HG03045 (cell line): ENCODE data around the gene PTPRN2.

Experiments used
- ATAC-seq: cut with Tn5 transposase; IDR thresholded peaks from one replicate; pipeline ENCODE4 v1.9.1; 2021; ENCODE audit warnings: mild to moderate bottlenecking, moderate library complexity; ENCODE audit not compliant: unreplicated experiment

PTPRN2 gene

GRCh38 chr7:158374146-158374545 is 213.5 kb downstream of the PTPRN2 start:
- no peak for ATAC-seq

GRCh38 chr7:158373476-158374133 is 214.0 kb downstream of the PTPRN2 start:
- no peak for ATAC-seq

- ATAC-seq, result no peak
Observed at GRCh38 chr7:158372400-158373342, 215.0 kb downstream of the PTPRN2 start.

- no peak for ATAC-seq
Observed at GRCh38 chr7:158371856-158372255, 215.8 kb downstream of the PTPRN2 start.

GRCh38 chr7:158369866-158370265 is 217.8 kb downstream of the PTPRN2 start:
- ATAC-seq, result no peak

- ATAC-seq, result no peak
Observed at GRCh38 chr7:158369290-158369689, 218.3 kb downstream of the PTPRN2 start.

GRCh38 chr7:158368449-158368848 is 219.2 kb downstream of the PTPRN2 start:
- no peak for ATAC-seq

GRCh38 chr7:158367634-158367982 is 220.0 kb downstream of the PTPRN2 start:
- no peak for ATAC-seq

GRCh38 chr7:158366916-158367633 is 220.5 kb downstream of the PTPRN2 start:
- no peak for ATAC-seq

- no peak for ATAC-seq
Observed at GRCh38 chr7:158366346-158366745, 221.3 kb downstream of the PTPRN2 start.

- ATAC-seq, result no peak
Observed at GRCh38 chr7:158365267-158365666, 222.4 kb downstream of the PTPRN2 start.

GRCh38 chr7:158364451-158364850 is 223.2 kb downstream of the PTPRN2 start:
- ATAC-seq, result no peak

GRCh38 chr7:158362912-158363905 is 224.4 kb downstream of the PTPRN2 start:
- no peak for ATAC-seq

- ATAC-seq, result no peak
Observed at GRCh38 chr7:158362001-158362400, 225.6 kb downstream of the PTPRN2 start.

- no peak for ATAC-seq
Observed at GRCh38 chr7:158361326-158361946, 226.2 kb downstream of the PTPRN2 start.

- ATAC-seq, result no peak
Observed at GRCh38 chr7:158358926-158359645, 228.5 kb downstream of the PTPRN2 start.

- ATAC-seq, result no peak
Observed at GRCh38 chr7:158357898-158358821, 229.5 kb downstream of the PTPRN2 start.
